LoVo (cell line): Measurements from ENCODE around the gene FIGNL2.
"Not testable (repeated sequence)": the region's sequence is repeated elsewhere in the genome, so short reads cannot be mapped to it uniquely, and the experiment has no call there.

Experiments
- DNase-seq: peaks from one replicate; pipeline ENCODE4 v3.0.0-alpha.2; 2016; ENCODE audit warnings: low spot score

FIGNL2 gene, protein sequence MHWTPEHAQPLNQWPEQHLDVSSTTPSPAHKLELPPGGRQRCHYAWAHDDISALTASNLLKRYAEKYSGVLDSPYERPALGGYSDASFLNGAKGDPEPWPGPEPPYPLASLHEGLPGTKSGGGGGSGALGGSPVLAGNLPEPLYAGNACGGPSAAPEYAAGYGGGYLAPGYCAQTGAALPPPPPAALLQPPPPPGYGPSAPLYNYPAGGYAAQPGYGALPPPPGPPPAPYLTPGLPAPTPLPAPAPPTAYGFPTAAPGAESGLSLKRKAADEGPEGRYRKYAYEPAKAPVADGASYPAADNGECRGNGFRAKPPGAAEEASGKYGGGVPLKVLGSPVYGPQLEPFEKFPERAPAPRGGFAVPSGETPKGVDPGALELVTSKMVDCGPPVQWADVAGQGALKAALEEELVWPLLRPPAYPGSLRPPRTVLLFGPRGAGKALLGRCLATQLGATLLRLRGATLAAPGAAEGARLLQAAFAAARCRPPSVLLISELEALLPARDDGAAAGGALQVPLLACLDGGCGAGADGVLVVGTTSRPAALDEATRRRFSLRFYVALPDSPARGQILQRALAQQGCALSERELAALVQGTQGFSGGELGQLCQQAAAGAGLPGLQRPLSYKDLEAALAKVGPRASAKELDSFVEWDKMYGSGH

DNA sequence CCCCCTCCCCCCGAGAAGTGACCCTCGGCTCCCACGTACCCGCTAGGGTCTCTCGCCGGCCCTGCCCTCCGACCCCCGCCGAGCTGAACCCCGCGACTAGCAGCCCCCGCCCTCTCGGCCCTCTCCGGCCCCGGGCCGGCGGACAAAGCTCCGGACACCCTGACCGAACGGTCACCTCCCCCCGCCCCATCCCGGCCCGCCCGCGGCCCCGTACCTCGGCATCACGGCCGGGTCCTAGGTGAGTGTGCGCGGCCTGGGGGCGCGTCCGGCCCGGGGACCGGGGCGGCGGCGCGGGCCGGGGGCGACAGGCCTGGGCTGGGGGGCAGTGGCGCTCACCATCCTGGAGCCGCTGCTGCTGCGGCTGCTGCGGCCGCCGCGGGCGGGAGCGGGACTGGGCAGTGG is at the start of gene FIGNL2:
Gene FIGNL2 (minus strand): TSS at position 393 of the 402 bp plus-strand sequence. CDS start 26,305 bp downstream, outside the sequence.
- DNase-seq: no peak

GRCh38 chr12:51897181-51897580 is 48.7 kb upstream of the FIGNL2 start:
- no peak for DNase-seq

- no peak for DNase-seq
Observed at GRCh38 chr12:51896236-51896635, 47.7 kb upstream of the FIGNL2 start.

GRCh38 chr12:51895378-51896135 is 47.0 kb upstream of the FIGNL2 start:
- DNase-seq: no peak

DNA sequence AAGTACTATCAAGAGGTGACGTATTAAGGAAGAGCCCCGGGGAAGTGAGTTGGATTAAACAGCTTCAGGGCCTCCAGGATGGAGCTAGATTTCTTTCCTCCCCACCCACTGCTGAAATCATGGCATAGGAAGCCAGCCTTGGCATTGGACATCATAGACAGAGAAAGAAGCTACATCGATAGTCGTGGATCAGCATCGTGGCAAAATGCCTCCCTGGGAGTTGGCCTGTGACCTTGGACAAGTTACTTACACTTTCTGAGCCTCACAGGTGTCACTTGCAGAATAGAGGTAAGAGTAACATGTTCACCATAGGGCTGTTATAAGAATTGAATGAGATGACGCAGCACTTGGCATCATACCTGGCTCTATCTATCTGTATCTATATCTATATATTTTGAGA is 45.3 kb upstream of the FIGNL2 start:
- no peak for DNase-seq

DNA sequence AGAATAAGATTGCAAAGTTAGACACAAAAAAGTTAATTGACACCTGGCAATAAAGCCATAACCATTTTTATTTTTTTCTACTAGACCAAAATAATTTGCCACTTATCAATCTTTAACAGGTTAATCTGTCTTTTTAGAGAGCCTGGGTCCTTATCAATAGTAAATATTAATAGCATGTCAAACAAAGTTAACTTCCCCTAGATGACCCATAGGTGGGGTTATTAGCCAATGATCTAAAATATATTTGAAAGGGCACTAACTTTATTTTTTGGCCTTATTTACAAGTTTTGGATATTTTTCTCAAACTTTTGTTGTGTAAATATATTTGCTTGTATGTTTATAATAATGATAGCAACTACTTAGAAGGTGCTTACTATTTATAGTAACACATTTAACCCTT is 43.3 kb upstream of the FIGNL2 start:
- no peak for DNase-seq

GRCh38 chr12:51890511-51891171 is 42.1 kb upstream of the FIGNL2 start:
- no peak for DNase-seq

GRCh38 chr12:51890133-51890464 is 41.6 kb upstream of the FIGNL2 start:
- no peak for DNase-seq

DNA sequence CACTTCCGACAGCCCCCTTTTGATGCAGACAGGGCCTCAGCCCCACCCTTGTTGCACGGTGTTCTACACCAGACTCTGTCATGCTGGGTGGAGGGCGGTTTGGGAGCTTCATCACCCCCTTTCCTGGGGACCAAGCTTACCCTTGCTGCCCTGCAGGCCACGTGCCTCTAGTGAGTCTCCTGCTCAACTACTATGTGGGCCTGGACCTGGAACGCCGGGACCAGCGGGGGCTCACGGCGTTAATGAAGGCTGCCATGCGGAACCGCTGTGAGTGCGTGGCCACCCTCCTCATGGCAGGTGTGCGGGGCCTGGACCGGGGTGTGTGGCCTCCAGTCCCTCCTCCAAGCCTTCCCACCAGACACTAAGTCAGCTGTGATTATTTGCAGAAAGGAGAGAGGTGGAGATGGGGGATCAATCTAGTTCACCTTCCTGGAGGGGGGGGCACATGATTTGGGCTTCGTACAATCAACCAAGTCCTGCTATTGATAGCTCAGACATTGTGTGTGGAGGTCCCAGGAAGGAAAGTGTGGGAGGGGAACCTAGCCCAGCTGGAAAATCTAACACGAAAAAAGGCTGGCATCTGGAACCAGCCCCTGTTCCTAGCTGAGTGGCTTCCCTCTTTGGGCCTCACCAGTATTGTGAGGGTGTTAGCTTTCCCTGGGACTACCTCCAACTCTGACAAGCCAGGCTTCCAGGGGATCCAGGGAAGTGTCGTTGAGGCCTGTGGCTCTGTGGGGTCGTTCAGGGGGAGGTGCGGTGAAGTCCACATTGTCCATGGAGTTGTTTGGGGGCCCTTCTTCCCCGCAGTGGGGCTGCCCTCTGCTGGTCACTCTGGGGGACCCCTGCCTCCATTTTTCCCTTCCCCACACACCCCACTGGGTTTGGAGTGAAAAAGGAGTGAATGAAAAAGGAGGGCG is 41.0 kb upstream of the FIGNL2 start:
- no peak for DNase-seq

DNA sequence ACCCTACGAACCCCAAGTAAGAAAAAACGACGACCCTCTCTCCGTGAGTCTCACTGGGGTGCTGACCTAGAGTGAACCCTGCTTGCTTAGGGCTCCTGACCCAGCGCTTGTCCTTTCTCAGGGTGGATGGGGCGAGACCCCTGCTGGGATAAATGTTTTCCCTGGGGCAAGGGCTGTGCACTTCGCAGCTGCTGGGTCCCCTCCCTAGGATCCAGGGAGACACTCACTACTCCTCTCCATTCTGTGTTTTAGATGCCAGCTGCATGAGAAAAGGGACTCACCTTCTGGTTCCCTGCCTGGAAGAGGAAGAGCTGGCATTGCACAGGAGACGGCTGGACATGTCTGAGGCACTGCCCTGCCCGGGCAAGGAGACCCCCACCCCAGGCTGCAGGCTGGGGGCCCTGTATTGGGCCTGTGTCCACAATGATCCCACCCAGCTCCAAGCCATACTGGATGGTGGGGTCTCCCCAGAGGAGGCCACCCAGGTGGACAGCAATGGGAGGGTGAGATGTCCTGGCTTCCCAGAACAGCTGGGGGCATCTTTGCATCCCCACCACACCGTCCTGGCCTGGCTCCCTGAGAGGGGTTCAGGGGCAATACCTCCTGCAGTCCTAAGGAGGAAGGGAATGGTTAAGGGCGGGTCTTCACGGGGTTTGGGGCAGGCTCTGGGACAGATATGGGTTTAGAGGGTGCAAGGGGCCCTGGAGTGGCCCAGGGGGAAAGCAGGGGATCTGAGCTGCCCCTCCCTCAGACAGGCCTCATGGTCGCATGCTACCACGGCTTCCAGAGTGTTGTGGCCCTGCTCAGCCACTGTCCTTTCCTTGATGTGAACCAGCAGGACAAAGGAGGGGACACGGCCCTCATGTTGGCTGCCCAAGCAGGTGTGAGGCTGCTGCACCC is 40.0 kb upstream of the FIGNL2 start:
- no peak for DNase-seq

DNA sequence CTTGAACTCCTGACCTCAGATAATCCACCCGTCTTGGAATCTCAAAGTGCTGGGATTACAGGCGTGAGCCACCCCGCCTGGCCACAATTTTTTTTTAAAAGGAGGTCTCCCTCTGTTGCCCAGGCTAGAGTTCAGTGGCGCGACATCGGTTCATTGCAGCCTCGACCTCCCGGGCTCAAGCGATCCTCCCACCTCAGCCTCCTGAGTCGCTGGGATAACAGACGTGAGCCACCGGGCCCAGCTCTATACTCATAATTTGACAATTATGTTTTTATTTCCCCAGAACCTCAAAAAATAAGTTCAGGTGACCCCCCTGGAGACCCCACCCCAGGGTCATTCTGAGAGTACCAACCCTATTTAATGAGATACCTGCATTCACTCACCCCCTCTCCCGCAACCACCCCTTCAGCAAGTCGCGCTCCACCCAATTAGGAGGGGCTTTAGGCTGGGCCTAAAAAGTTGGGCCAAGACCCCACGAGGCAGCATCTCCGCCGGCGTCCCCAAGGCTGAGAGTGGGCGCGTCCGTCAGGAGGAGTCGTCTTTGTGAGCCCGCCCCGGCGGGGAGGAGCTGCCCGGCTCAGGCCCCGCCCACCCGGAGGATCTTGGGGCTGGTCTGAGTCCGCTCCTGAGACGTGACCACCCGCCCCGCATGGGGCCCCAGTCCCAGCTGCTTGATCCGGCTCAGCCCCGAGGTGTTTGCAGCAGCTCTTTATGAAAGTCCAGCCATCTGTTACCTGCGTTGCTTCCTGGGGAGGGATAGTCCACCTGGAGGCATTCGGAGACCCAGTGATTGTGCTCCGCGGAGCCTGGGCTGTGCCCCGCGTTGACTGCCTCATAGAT is 39.2 kb upstream of the FIGNL2 start, which contains the start of gene ANKRD33:
Gene ANKRD33 (plus strand): TSS at position 628 of the 840 bp plus-strand sequence. CDS start 84 bp downstream, at position 712.
- peak; percentile 52 for DNase-seq

DNA sequence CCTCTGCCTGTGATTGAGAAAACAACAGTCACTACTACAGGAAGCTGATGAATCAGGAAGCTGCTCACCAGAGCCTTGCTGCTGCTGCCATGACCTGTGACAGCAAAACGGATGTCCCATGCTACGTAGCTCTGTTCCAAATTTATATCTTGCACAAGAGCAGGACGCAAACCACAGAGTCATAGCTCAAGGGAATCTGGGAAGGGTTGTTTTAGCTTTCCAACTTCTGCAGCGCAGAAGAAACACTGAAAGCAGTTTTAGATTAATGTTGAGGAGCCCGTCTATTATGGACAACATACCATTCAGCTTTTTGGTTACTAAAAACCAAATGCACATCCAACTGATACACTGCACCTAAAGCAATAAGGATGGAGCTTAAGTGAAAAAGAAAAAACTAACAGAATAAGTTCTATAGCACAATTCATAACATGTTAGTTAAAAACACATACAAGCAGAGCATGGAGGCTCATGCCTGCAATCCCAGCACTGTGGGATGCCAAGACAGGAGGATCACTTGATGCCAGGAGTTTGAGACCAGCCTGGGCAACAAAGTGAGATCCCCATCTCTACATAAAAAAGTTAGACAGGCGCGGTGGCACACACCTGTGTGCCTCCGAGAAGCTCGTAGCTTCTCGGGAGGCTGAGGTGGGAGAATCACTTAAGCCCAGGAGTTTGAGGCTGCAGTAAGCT is 37.6 kb upstream of the FIGNL2 start:
- peak; percentile 44 for DNase-seq

- not testable (repeated sequence) for DNase-seq
Observed at GRCh38 chr12:51885294-51886020, 36.9 kb upstream of the FIGNL2 start.

DNA sequence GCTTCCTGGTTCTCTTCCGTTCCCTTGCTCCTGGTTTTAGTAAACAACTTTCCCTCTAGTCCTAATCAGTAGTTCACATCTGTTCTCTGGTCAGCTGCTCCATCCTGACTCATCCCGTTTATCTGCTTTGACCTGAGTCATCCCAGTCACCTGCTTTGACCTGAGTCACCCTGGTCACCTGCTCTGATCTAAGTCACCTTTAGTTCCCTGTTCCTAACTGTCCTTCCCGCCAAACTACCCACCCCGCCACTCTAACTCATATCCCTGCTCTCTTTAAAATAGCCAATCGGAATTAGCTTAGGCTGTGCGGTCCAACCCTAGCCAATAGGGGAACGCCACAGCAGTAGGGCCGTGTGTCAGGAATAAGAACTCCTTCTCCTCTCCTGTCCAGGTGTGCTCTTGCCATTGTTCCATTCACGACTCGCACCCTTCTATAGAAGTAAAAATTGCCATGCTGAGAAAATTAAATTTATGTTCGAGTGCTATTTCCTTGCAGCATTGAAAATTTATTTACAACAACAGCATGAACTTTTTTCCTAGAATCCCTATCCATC is 36.2 kb upstream of the FIGNL2 start:
- peak; percentile 77 for DNase-seq

DNA sequence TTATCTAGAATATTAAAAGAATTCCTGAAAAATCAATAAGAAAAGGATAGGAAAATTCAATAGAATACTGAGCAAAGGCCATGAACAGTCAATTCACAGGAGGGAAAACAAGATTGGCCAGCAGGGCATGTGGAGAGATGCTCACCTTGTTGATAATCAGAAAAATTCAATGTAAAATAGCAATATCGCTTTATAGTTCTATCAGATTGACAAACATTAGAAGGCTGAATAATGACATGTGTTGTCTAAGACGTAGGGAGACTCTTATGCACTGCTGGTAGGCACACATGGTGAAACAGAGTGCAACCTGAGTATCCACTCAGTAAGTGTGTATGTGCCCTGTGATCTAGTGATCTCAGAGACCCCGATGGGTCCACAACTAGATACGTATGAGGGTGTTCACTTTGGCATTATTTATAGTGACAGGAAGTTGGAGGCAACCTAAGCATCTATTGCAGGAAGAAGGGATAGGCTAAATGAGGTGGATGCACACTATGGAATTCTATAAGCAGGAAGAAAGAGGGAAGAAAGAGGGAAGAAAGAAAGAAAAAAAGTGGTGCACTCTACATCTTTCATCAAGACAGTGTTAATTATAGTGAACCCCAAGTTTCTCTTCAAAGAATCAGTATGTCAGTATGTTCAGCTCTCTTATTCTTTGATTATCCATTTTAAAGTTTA is 35.6 kb upstream of the FIGNL2 start:
- no peak for DNase-seq

- no peak for DNase-seq
Observed at GRCh38 chr12:51883295-51883694, 34.8 kb upstream of the FIGNL2 start.

- no peak for DNase-seq
Observed at GRCh38 chr12:51879102-51879501, 30.6 kb upstream of the FIGNL2 start.
